GM10266 (cell line): ENCODE data around the gene PBX1.

Experiments
- DNase-seq: peaks from one replicate; pipeline ENCODE4 v3.0.0; 2012; ENCODE audit errors: extremely low spot score
- CTCF ChIP-seq: IDR thresholded peaks from 2 replicates; pipeline ENCODE4 v1.5.1; 2012; ENCODE audit warnings: mild to moderate bottlenecking, low read depth; ENCODE audit not compliant: control insufficient read depth, insufficient read depth; ENCODE audit errors: missing control alignments

Gene PBX1

GRCh38 chr1:164560121-164560541, 1.1 kb downstream of the PBX1 start:
- TF ChIP-seq CTCF = no peak
- no peak for DNase-seq

- DNase-seq = no peak
- TF ChIP-seq CTCF = no peak
Measured at GRCh38 chr1:164560556-164560955, 1.6 kb downstream of the PBX1 start.

GRCh38 chr1:164561007-164561406, 2.0 kb downstream of the PBX1 start:
- TF ChIP-seq CTCF = no peak
- no peak for DNase-seq

GRCh38 chr1:164561472-164561871, 2.5 kb downstream of the PBX1 start:
- DNase-seq = no peak
- TF ChIP-seq CTCF = no peak

GRCh38 chr1:164562061-164562460, 3.1 kb downstream of the PBX1 start:
- no peak for DNase-seq
- TF ChIP-seq CTCF = no peak

- no peak for DNase-seq
- TF ChIP-seq CTCF = no peak
Measured at GRCh38 chr1:164562511-164562910, 3.5 kb downstream of the PBX1 start.

GRCh38 chr1:164562947-164563520, 4.0 kb downstream of the PBX1 start:
- DNase-seq = no peak
- no peak for TF ChIP-seq CTCF
